ENCODE results near the gene PLA2G5. TPM values are rescaled to one million over a fixed set of nuclear protein-coding genes. Genes with fewer than 3 reads are reported as not detected.

The PLA2G5 gene
- total and polyA plus RNA-seq, 2 of the 13 experiments (the other 11 are each of a cell fraction or from before 2014, with no cell fraction given) = not detected

DNA sequence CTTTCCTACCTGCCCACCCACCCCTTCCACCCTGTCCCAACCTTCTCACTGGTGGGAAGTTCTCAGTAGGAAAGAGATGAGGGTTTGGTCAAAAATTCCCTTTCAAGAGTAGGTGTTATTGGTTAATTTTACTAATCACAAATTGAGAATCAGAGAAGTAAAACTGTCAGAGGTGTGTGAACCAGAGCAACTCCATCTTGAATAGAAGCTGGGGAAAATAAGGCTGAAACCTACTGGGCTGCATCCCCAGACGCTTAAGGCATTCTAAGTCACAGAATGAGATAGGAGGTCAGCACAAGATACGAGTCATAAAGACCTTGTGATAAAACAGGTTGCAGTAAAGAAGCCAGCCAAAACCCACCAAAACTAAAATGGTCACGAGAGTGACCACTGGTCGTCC is 37.8 kb downstream of the PLA2G5 start (continued):
- TF ChIP-seq TSC22D2 (CRISPR knock-in tag; IDR thresholded peaks at IDR 0.05; ENCODE audit: borderline replicate concordance) = no peak
- TF ChIP-seq ZKSCAN5 (CRISPR knock-in tag; IDR thresholded peaks at IDR 0.05) = no peak
- no peak for TF ChIP-seq ZNF292 (CRISPR knock-in tag; IDR thresholded peaks at IDR 0.05; ENCODE audit: borderline replicate concordance, low read depth)
- no peak for TF ChIP-seq ZNF589 (CRISPR knock-in tag; conservative IDR thresholded peaks at IDR 0.05)

DNA sequence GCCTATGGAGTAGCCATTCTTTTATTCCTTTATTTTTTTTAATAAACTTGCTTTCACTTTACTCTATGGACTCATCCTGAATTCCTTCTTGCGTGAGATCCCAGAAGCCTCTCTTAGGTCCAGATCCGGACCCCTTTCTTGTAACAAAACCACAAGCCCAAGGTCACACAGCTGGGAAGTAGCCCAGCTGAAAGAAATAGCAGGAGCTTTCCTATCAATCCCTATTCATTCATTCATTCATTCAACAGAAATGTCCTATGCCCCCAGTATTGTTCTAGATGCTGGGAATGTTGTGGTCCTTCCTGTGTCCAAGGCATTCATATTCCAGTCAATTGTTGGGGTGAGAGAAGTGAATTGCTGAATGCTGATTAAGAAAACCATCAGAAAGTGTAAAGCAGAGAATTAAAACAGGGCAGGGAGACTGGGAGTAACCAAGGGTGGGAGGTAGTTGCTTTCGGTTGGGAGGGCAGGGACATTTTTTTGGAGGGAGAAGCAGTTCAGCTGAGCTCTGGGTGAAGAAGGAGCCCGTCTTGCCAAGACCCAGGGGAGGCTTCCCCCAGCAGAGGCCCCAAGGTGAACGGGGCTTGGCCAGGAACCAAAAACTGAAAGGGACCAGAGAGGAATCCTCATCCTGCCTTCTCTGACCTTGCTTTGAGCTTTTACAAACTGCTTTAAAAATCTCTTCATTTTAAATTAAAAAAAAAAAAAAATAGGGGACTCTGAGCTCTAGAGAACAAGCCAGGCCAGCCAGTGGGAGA is 38.6 kb downstream of the PLA2G5 start:
- Histone ChIP-seq H3K9me3 (ENCODE audit: low read length) (no peaks in the 10 kb centered on the region), H3K36me3 (replicated peaks in 1 of 2; ENCODE audit: control insufficient read depth in 1 of 2, insufficient read depth in 2 of 2, low read length in 2 of 2) (no peaks in the 10 kb centered on the region), H3K4me2 (ENCODE audit: low read depth, low read length) (no peak overlapping the region), H4K20me1 (ENCODE audit: insufficient read depth, low read length) (no peaks in the 10 kb centered on the region), H3K27me3 (ENCODE audit: control insufficient read depth in 1 of 2, insufficient read depth in 2 of 2, low read length in 2 of 2) (peaks cover 0 to 4% of the 10 kb centered on the region in 2 experiments; a peak in 2 of 5 replicates), H3K27ac (ENCODE audit: extremely low read length, insufficient read depth, low read length) (no peak overlapping the region), H2AFZ (ENCODE audit: low read length) (no peak overlapping the region), H3K79me2 (ENCODE audit: insufficient read depth, low read length) (no peaks in the 10 kb centered on the region), H3K9ac (ENCODE audit: insufficient read depth, low read depth, low read length) (no peak overlapping the region), H3K4me3 (replicated peaks in 1 of 3; ENCODE audit: insufficient read depth in 1 of 3, low read depth in 2 of 3, low read length in 3 of 3) (no peak overlapping the region), H3K4me1 (ENCODE audit: insufficient read depth, low read length) (peaks cover 7% of the 10 kb centered on the region; the same call in 1 of the 2 replicates)
- FAIRE-seq (no peak), ATAC-seq (no peak), DNase-seq (ENCODE audit: low spot score) (no peak)
- ChIA-PET CTCF (ENCODE audit: low intra/inter-chr PET ratio, low total read pairs) (no interaction called here), POLR2A (no interaction called here)
- TF ChIP-seq RFXANK (CRISPR knock-in tag; IDR thresholded peaks at IDR 0.05) (no peak), WIZ (CRISPR knock-in tag; IDR thresholded peaks at IDR 0.05) (no peak), ZKSCAN1 (IDR thresholded peaks at IDR 0.05; ENCODE audit: low read length) (no peak), NCOA2 (CRISPR knock-in tag; IDR thresholded peaks at IDR 0.05) (no peak), AGO2 (optimal IDR thresholded peaks at IDR 0.05; ENCODE audit: low read depth, low read length) (no peak), TBX2 (CRISPR knock-in tag; IDR thresholded peaks at IDR 0.05; ENCODE audit: borderline replicate concordance) (no peak), ZNF383 (CRISPR knock-in tag; IDR thresholded peaks at IDR 0.05; ENCODE audit: borderline replicate concordance) (no peak), ZSCAN31 (CRISPR knock-in tag; IDR thresholded peaks at IDR 0.05; ENCODE audit: low read depth) (no peak), ZNF331 (CRISPR knock-in tag; IDR thresholded peaks at IDR 0.05) (no peak), NR2C2 (CRISPR knock-in tag; IDR thresholded peaks at IDR 0.05; ENCODE audit: borderline replicate concordance) (no peak), PTBP1 (IDR thresholded peaks at IDR 0.05; ENCODE audit: low read depth, low read length, poor library complexity, severe bottlenecking) (no peak), PRPF4 (IDR thresholded peaks at IDR 0.05; ENCODE audit: low read depth, low read length, poor library complexity, severe bottlenecking) (no peak), RFX5 (IDR thresholded peaks at IDR 0.05; ENCODE audit: low read depth, low read length) (no peak)
- TF ChIP-seq, protein P1, sequence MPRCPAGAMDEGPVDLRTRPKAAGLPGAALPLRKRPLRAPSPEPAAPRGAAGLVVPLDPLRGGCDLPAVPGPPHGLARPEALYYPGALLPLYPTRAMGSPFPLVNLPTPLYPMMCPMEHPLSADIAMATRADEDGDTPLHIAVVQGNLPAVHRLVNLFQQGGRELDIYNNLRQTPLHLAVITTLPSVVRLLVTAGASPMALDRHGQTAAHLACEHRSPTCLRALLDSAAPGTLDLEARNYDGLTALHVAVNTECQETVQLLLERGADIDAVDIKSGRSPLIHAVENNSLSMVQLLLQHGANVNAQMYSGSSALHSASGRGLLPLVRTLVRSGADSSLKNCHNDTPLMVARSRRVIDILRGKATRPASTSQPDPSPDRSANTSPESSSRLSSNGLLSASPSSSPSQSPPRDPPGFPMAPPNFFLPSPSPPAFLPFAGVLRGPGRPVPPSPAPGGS (CRISPR knock-in tag; IDR thresholded peaks at IDR 0.05) = no peak
- 36% methylated on average over 5 of the region's 5 CpGs for WGBS (ENCODE audit: low lambda C conversion rate)
- intact Hi-C loops (cut with micrococcal nuclease; ENCODE audit: unreplicated experiment) (no loop called here), in situ Hi-C loops (cut with HindIII; ENCODE audit: extremely low pct_ligation_motif_present, low pct_unique_long_range_greater_than_20kb) (no loop called here)
- BruUV-seq (replicated peaks) = no TSS peak
